ENCODE measurements around the gene PLD1. TPM values are rescaled to one million over a fixed set of nuclear protein-coding genes. Genes with fewer than 3 reads are reported as not detected.
A peak's percentile ranks its signal among the peaks of the same experiment; 100 is the strongest.

Gene PLD1
- total and polyA plus RNA-seq, 2 of the 8 experiments (the other 6 are each of a cell fraction or from before 2014, with no cell fraction given): 1.2 to 2.6 TPM

DNA sequence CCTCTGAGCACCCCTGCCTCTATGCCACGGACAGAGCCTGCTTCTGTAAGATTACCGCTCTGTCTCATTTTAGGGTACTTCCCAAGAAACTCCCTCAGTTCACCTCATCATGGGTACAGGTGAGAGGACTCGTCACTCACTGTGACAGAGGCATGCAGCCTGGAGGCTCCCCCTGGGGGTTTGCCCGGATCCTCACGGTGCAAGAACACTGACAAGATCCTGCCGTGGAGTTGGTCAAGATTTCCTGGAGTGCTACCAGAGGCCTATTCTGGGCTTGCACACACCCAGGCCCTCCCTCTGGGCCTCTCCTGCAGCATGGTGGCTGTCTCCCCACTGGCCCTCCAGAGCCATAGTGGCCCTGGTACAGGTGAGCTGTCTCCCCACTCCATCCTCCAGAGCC, 247.0 kb downstream of the PLD1 start:
- Histone ChIP-seq H2BK20ac (ENCODE audit: low read length) (no peak overlapping the region), H4K5ac (ENCODE audit: insufficient read length, low read depth, low read length) (no peak overlapping the region), H2AFZ (ENCODE audit: low read length) (no peak overlapping the region), H3K27ac (ENCODE audit: low read depth, low read length) (no peak overlapping the region), H3K23ac (ENCODE audit: insufficient read length) (no peak overlapping the region), H3K27me3 (replicated peaks in 1 of 4; ENCODE audit: control insufficient read depth in 3 of 4, extremely low read depth in 1 of 4, insufficient read depth in 3 of 4, low read length in 3 of 4) (no peaks in the 10 kb centered on the region), H3K4me1 (replicated peaks in 1 of 4; ENCODE audit: control insufficient read depth in 3 of 4, insufficient read depth in 4 of 4, low read length in 3 of 4) (no peaks in the 10 kb centered on the region), H4K20me1 (replicated peaks in 1 of 2; ENCODE audit: control insufficient read depth in 1 of 2, insufficient read depth in 2 of 2, low read length in 2 of 2) (no peaks in the 10 kb centered on the region), H2BK120ac (replicated peaks; ENCODE audit: low read depth, low read length) (no peak overlapping the region), H3K79me1 (ENCODE audit: low read depth, low read length) (no peaks in the 10 kb centered on the region), H3K4me3 (ENCODE audit: extremely low read depth in 1 of 4, insufficient read depth in 2 of 4, low read depth in 3 of 4, low read length in 4 of 4) (no peak overlapping the region), H3K9me3 (ENCODE audit: insufficient read depth in 2 of 2, low read depth in 1 of 2, low read length in 1 of 2) (no peaks in the 10 kb centered on the region), H3K9ac (replicated peaks in 1 of 4; ENCODE audit: extremely low read depth in 1 of 4, low read depth in 3 of 4, low read length in 3 of 4) (no peak overlapping the region), H2AK5ac (ENCODE audit: low read depth, low read length) (no peak overlapping the region), H4K91ac (replicated peaks; ENCODE audit: insufficient read length, low read length) (no peak overlapping the region), H2BK15ac (ENCODE audit: low read length) (no peak overlapping the region), H2BK12ac (ENCODE audit: low read depth, low read length) (no peak overlapping the region; the same call in 1 of the 2 replicates), H3K36me3 (ENCODE audit: control insufficient read depth in 2 of 4, insufficient read depth in 4 of 4, low read length in 3 of 4) (no peaks in the 10 kb centered on the region), H3K79me2 (ENCODE audit: control insufficient read depth in 1 of 2, insufficient read depth in 2 of 2, low read length in 2 of 2) (no peaks in the 10 kb centered on the region), H3K23me2 (ENCODE audit: low read depth, low read length) (no peaks in the 10 kb centered on the region), H2BK5ac (ENCODE audit: low read depth, low read length) (no peak overlapping the region), H4K8ac (ENCODE audit: extremely low read depth, insufficient read depth, low read length) (no peak overlapping the region), H3K4ac (replicated peaks; ENCODE audit: insufficient read length, low read depth, low read length) (no peak overlapping the region), H3K18ac (ENCODE audit: extremely low read depth, low read length) (no peak overlapping the region), H3K56ac (replicated peaks; ENCODE audit: insufficient read length, low read depth, low read length) (no peak overlapping the region), H3K4me2 (ENCODE audit: insufficient read depth in 1 of 2, low read depth in 2 of 2, low read length in 2 of 2) (no peak overlapping the region), H3K14ac (ENCODE audit: insufficient read length) (no peak overlapping the region)
- CTCF ChIA-PET (ENCODE audit: partially characterized antibody): interaction anchor here (0.6 to 1.9 kb wide), 7 partner anchors 13 to 513 kb away, joined by 3 to 5 read pairs (median 3); no protein-coding TSS in a partner anchor
- TF ChIP-seq SIX5 (IDR thresholded peaks at IDR 0.05; ENCODE audit: low read depth, low read length): no peak
- TF ChIP-seq CTCF (IDR thresholded peaks at IDR 0.05; ENCODE audit: control extremely low read depth in 1 of 3, insufficient read depth in 1 of 3, low read depth in 1 of 3, low read length in 3 of 3): peak; percentile 18 to 45 (median 35)
- peak; percentile 48 to 66 for TF ChIP-seq RAD21 (IDR thresholded peaks at IDR 0.05 in 1 of 2, conservative IDR thresholded peaks at IDR 0.05 in 1 of 2; ENCODE audit: low read depth in 2 of 2, low read length in 2 of 2)
- TF ChIP-seq FOSL1 (IDR thresholded peaks at IDR 0.05; ENCODE audit: insufficient read depth, low read depth, low read length): no peak
- TF ChIP-seq JUND (IDR thresholded peaks at IDR 0.05; ENCODE audit: low read length): no peak
- TF ChIP-seq GTF2F1 (IDR thresholded peaks at IDR 0.05; ENCODE audit: borderline replicate concordance, low read depth, low read length): no peak
- no peak for TF ChIP-seq RXRA (IDR thresholded peaks at IDR 0.05; ENCODE audit: insufficient read depth, low read depth, low read length)
- no peak for TF ChIP-seq RFX5 (IDR thresholded peaks at IDR 0.05; ENCODE audit: borderline replicate concordance, low read depth, low read length)
- TF ChIP-seq POU5F1 (IDR thresholded peaks at IDR 0.05; ENCODE audit: low read depth, low read length): no peak
- POLR2A ChIA-PET (ENCODE audit: partially characterized antibody): no interaction called here
- no peak for DNase-seq (ENCODE audit: low read depth in 1 of 2, low spot score in 2 of 2)
- no peak for FAIRE-seq
- 84% methylated on average over 6 of the region's 6 CpGs; no CpG with 5 or more reads in 1 of the 2 experiments for WGBS, 2 experiments (ENCODE audit: extremely low coverage in 1 of 2, insufficient coverage in 1 of 2, insufficient read length in 1 of 2, insufficient replicate concordance in 2 of 2, low coverage in 1 of 2, low lambda C conversion rate in 2 of 2, missing lambda C conversion rate in 1 of 2)

Data from H1 (cell line).